Osteocyte (in vitro differentiated cells): ENCODE measurements around the gene MPP2. TPM values are rescaled to one million over a fixed set of nuclear protein-coding genes. Genes with fewer than 3 reads are reported as not detected.

Experiments
- DNase-seq: peaks from one replicate; pipeline ENCODE4 v3.0.0; 2021; ENCODE audit warnings: mixed read lengths; ENCODE audit not compliant: unreplicated experiment; ENCODE audit errors: extremely low spot score
- H3K27ac Mint-ChIP-seq: one replicate; pipeline ENCODE4 v1.8.0; 2021; ENCODE audit warnings: mild to moderate bottlenecking, mixed read lengths; ENCODE audit not compliant: unreplicated experiment
- H3K27me3 Mint-ChIP-seq: one replicate; pipeline ENCODE4 v1.8.0; 2021; ENCODE audit warnings: mixed read lengths; ENCODE audit not compliant: unreplicated experiment
- H3K36me3 Mint-ChIP-seq: one replicate; pipeline ENCODE4 v1.8.0; 2021; ENCODE audit warnings: mixed read lengths; ENCODE audit not compliant: unreplicated experiment
- H3K4me1 Mint-ChIP-seq: one replicate; pipeline ENCODE4 v1.8.0; 2021; ENCODE audit warnings: mixed read lengths; ENCODE audit not compliant: unreplicated experiment
- H3K4me3 Mint-ChIP-seq: one replicate; pipeline ENCODE4 v1.8.0; 2021; ENCODE audit warnings: mild to moderate bottlenecking, moderate library complexity, mixed read lengths; ENCODE audit not compliant: unreplicated experiment
- H3K9me3 Mint-ChIP-seq: one replicate; pipeline ENCODE4 v1.8.0; 2021; ENCODE audit warnings: mixed read lengths; ENCODE audit not compliant: unreplicated experiment
- CTCF ChIP-seq: fragments of 200-600 bp; sonication (generic); IDR thresholded peaks from 2 replicates; pipeline ENCODE4 v1.5.0; 2021; ENCODE audit warnings: antibody characterized with exemption, mild to moderate bottlenecking, moderate library complexity
- total RNA-seq: library from RNA; stranded (reverse); gene quantifications from 2 replicates; pipeline ENCODE4 v1.2.1, GENCODE V29; 2021

The MPP2 gene
- total RNA-seq, 1 donor from 2014 or later: 3.5 TPM

GRCh38 chr17:43856141-43856540 is 51.2 kb downstream of the MPP2 start:
- Mint-ChIP-seq H3K9me3 (no peaks in the 10 kb centered on the region), H3K4me3 (no peak overlapping the region), H3K36me3 (no peaks in the 10 kb centered on the region), H3K27ac (no peak overlapping the region), H3K4me1 (no peaks in the 10 kb centered on the region), H3K27me3 (peaks cover 52% of the 10 kb centered on the region)
- no peak for DNase-seq
- no peak for TF ChIP-seq CTCF

GRCh38 chr17:43855061-43855460 is 52.3 kb downstream of the MPP2 start:
- H3K27ac Mint-ChIP-seq: no peak overlapping the region
- H3K36me3 Mint-ChIP-seq: no peaks in the 10 kb centered on the region
- no peaks in the 10 kb centered on the region for H3K4me1 Mint-ChIP-seq
- peaks cover 53% of the 10 kb centered on the region for H3K27me3 Mint-ChIP-seq
- no peak overlapping the region for H3K4me3 Mint-ChIP-seq
- no peak for TF ChIP-seq CTCF
- no peaks in the 10 kb centered on the region for H3K9me3 Mint-ChIP-seq
- DNase-seq: no peak

GRCh38 chr17:43854498-43854897 is 52.8 kb downstream of the MPP2 start:
- H3K9me3 Mint-ChIP-seq: no peaks in the 10 kb centered on the region
- no peaks in the 10 kb centered on the region for H3K36me3 Mint-ChIP-seq
- H3K4me1 Mint-ChIP-seq: no peaks in the 10 kb centered on the region
- DNase-seq: no peak
- H3K4me3 Mint-ChIP-seq: no peak overlapping the region
- H3K27ac Mint-ChIP-seq: no peak overlapping the region
- TF ChIP-seq CTCF: no peak
- H3K27me3 Mint-ChIP-seq: peaks cover 53% of the 10 kb centered on the region

GRCh38 chr17:43853546-43853945 is 53.8 kb downstream of the MPP2 start:
- Mint-ChIP-seq H3K9me3 (no peaks in the 10 kb centered on the region), H3K36me3 (no peaks in the 10 kb centered on the region), H3K4me3 (no peak overlapping the region), H3K27ac (no peak overlapping the region), H3K4me1 (no peaks in the 10 kb centered on the region), H3K27me3 (peaks cover 54% of the 10 kb centered on the region)
- no peak for TF ChIP-seq CTCF
- DNase-seq: no peak

- Mint-ChIP-seq H3K36me3 (no peaks in the 10 kb centered on the region), H3K27me3 (peaks cover 51% of the 10 kb centered on the region), H3K27ac (no peak overlapping the region)
These were observed 54.8 kb downstream of the MPP2 start for GRCh38 chr17:43852571-43852970.

More at GRCh38 chr17:43852571-43852970, 54.8 kb downstream of the MPP2 start:
- Mint-ChIP-seq H3K4me3 (no peak overlapping the region), H3K9me3 (no peaks in the 10 kb centered on the region), H3K4me1 (no peaks in the 10 kb centered on the region)
- DNase-seq: no peak
- no peak for TF ChIP-seq CTCF
